ENCODE results near the gene ATP6V0E2.

DNA sequence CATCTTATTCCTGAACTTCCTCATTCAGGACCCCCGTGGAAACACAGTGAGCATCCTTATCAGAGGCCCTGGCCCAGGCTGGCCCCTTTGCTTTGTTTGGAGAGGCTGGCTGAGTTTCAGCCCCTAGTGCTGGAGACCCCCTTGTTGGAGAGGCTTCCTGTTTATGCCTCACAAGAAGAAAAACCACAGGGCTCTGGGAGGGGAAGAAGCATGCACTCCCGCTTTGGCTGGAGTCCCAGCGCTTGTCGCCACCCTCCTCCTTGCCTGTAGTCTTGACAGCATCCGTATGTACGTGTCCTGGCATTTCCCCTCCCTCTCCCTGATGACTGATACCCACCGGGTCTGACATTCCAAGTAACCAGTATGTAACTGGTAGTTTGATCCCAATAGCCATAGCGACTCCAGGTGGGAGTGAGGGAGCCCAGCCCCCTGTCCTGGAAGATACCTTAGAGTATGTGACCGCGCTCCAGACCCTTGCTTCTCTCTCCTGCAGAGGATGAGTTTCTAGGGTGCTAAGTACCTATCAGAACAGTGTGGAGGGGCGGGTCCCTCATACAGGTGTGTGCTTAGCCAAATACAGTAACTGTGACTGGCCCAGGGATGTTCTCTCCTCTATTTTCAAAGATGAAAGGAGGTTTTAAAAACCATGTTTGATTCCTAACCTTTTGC, 6.9 kb upstream of the ATP6V0E2 start:
- TF ChIP-seq CTCF (IDR thresholded peaks at IDR 0.05; ENCODE audit: insufficient read depth, low read depth, low read length), result no peak
- TF ChIP-seq EZH2 (IDR thresholded peaks at IDR 0.05; ENCODE audit: insufficient read depth, low read length), result no peak

All from astrocyte (in vitro differentiated cells and primary cell).